NB4 (cell line): Measurements from ENCODE around the gene IMMP2L.

Source experiments
- CTCF ChIP-seq: IDR thresholded peaks from one replicate; pipeline ENCODE4 v1.5.1; 2012; ENCODE audit warnings: low read depth, low read length
- MAX ChIP-seq: IDR thresholded peaks from 2 replicates; pipeline ENCODE4 v1.6.1; 2011; ENCODE audit warnings: low read depth, low read length
- POLR2A ChIP-seq: IDR thresholded peaks from 2 replicates; pipeline ENCODE4 v1.6.1; 2011; ENCODE audit warnings: mild to moderate bottlenecking; ENCODE audit not compliant: insufficient read length; ENCODE audit errors: extremely low read depth

DNA sequence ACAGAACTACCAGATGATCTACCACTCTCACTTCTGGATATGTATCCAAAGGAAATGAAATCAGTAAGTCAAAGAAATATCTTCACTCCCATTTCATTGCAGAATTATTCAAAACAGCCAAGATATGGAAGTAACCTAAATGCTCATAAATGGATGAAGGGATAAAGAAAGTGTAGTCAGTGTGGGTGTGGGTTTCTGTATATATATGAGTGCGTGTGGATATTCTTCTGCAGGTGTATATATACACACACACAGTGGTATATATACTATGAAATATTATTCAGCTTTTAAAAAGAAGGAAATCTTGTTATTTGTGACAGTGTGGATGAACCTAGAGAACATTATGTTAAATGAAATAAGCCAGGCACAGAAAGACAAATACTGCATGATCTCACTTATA, 48.7 kb downstream of the IMMP2L start:
- no peak for TF ChIP-seq CTCF
- no peak for TF ChIP-seq MAX
- no peak for TF ChIP-seq POLR2A
